ENCODE measurements around the gene ACTL7A.
"Not testable (repeated sequence)": the region's sequence is repeated elsewhere in the genome, so short reads cannot be mapped to it uniquely, and the experiment has no call there.

ACTL7A gene

GRCh38 chr9:108845507-108845906 lies 16.6 kb upstream of the ACTL7A start:
- Histone ChIP-seq H3K9me3 (ENCODE audit: control insufficient read depth, low read length) (no peaks in the 10 kb centered on the region), H3K36me3 (ENCODE audit: control insufficient read depth, insufficient read depth, low read length) (no peaks in the 10 kb centered on the region), H3K4me3 (ENCODE audit: insufficient read depth, low read depth, low read length, poor library complexity, severe bottlenecking) (no peak overlapping the region), H3K27me3 (replicated peaks; ENCODE audit: control insufficient read depth, insufficient read depth, low read length, poor library complexity, severe bottlenecking) (no peaks in the 10 kb centered on the region), H3K27ac (ENCODE audit: insufficient read depth, low read length, poor library complexity, severe bottlenecking) (no peak overlapping the region), H3K4me1 (ENCODE audit: control insufficient read depth, insufficient read depth, low read length, poor library complexity, severe bottlenecking) (no peaks in the 10 kb centered on the region)
- no peak for DNase-seq

GRCh38 chr9:108845947-108846346 lies 16.1 kb upstream of the ACTL7A start:
- Histone ChIP-seq H3K4me1 (ENCODE audit: control insufficient read depth, insufficient read depth, low read length, poor library complexity, severe bottlenecking) (no peaks in the 10 kb centered on the region), H3K36me3 (ENCODE audit: control insufficient read depth, insufficient read depth, low read length) (no peaks in the 10 kb centered on the region), H3K4me3 (ENCODE audit: insufficient read depth, low read depth, low read length, poor library complexity, severe bottlenecking) (no peak overlapping the region), H3K27me3 (replicated peaks; ENCODE audit: control insufficient read depth, insufficient read depth, low read length, poor library complexity, severe bottlenecking) (no peaks in the 10 kb centered on the region), H3K9me3 (ENCODE audit: control insufficient read depth, low read length) (no peaks in the 10 kb centered on the region), H3K27ac (ENCODE audit: insufficient read depth, low read length, poor library complexity, severe bottlenecking) (no peak overlapping the region)
- DNase-seq: no peak

- not testable (repeated sequence) for H3K9me3 ChIP-seq (ENCODE audit: control insufficient read depth, low read length); DNase-seq; H3K4me1 ChIP-seq (ENCODE audit: control insufficient read depth, insufficient read depth, low read length, poor library complexity, severe bottlenecking); H3K4me3 ChIP-seq (ENCODE audit: insufficient read depth, low read depth, low read length, poor library complexity, severe bottlenecking); H3K27ac ChIP-seq (ENCODE audit: insufficient read depth, low read length, poor library complexity, severe bottlenecking); H3K27me3 ChIP-seq (replicated peaks; ENCODE audit: control insufficient read depth, insufficient read depth, low read length, poor library complexity, severe bottlenecking); H3K36me3 ChIP-seq (ENCODE audit: control insufficient read depth, insufficient read depth, low read length)
Observed at GRCh38 chr9:108848296-108848695, 13.8 kb upstream of the ACTL7A start.

- no peak for DNase-seq
- no peaks in the 10 kb centered on the region for H3K9me3 ChIP-seq (ENCODE audit: control insufficient read depth, low read length)
- H3K27me3 ChIP-seq (replicated peaks; ENCODE audit: control insufficient read depth, insufficient read depth, low read length, poor library complexity, severe bottlenecking): no peaks in the 10 kb centered on the region
- no peaks in the 10 kb centered on the region for H3K36me3 ChIP-seq (ENCODE audit: control insufficient read depth, insufficient read depth, low read length)
- no peaks in the 10 kb centered on the region for H3K4me1 ChIP-seq (ENCODE audit: control insufficient read depth, insufficient read depth, low read length, poor library complexity, severe bottlenecking)
- H3K4me3 ChIP-seq (ENCODE audit: insufficient read depth, low read depth, low read length, poor library complexity, severe bottlenecking): no peak overlapping the region
- H3K27ac ChIP-seq (ENCODE audit: insufficient read depth, low read length, poor library complexity, severe bottlenecking): no peak overlapping the region
Observed at GRCh38 chr9:108850293-108850897, 11.7 kb upstream of the ACTL7A start.

GRCh38 chr9:108851138-108851537 lies 10.9 kb upstream of the ACTL7A start:
- DNase-seq: no peak
- no peaks in the 10 kb centered on the region for H3K27me3 ChIP-seq (replicated peaks; ENCODE audit: control insufficient read depth, insufficient read depth, low read length, poor library complexity, severe bottlenecking)
- no peak overlapping the region for H3K27ac ChIP-seq (ENCODE audit: insufficient read depth, low read length, poor library complexity, severe bottlenecking)
- H3K4me1 ChIP-seq (ENCODE audit: control insufficient read depth, insufficient read depth, low read length, poor library complexity, severe bottlenecking): no peaks in the 10 kb centered on the region
- no peaks in the 10 kb centered on the region for H3K36me3 ChIP-seq (ENCODE audit: control insufficient read depth, insufficient read depth, low read length)
- no peaks in the 10 kb centered on the region for H3K9me3 ChIP-seq (ENCODE audit: control insufficient read depth, low read length)
- H3K4me3 ChIP-seq (ENCODE audit: insufficient read depth, low read depth, low read length, poor library complexity, severe bottlenecking): no peak overlapping the region

GRCh38 chr9:108852079-108852478 lies 10.0 kb upstream of the ACTL7A start:
- Histone ChIP-seq H3K27me3 (replicated peaks; ENCODE audit: control insufficient read depth, insufficient read depth, low read length, poor library complexity, severe bottlenecking) (no peaks in the 10 kb centered on the region), H3K4me3 (ENCODE audit: insufficient read depth, low read depth, low read length, poor library complexity, severe bottlenecking) (no peak overlapping the region), H3K36me3 (ENCODE audit: control insufficient read depth, insufficient read depth, low read length) (no peaks in the 10 kb centered on the region), H3K4me1 (ENCODE audit: control insufficient read depth, insufficient read depth, low read length, poor library complexity, severe bottlenecking) (no peaks in the 10 kb centered on the region), H3K9me3 (ENCODE audit: control insufficient read depth, low read length) (no peaks in the 10 kb centered on the region), H3K27ac (ENCODE audit: insufficient read depth, low read length, poor library complexity, severe bottlenecking) (no peak overlapping the region)
- DNase-seq: no peak

- Histone ChIP-seq H3K9me3 (ENCODE audit: control insufficient read depth, low read length) (no peaks in the 10 kb centered on the region), H3K4me1 (ENCODE audit: control insufficient read depth, insufficient read depth, low read length, poor library complexity, severe bottlenecking) (no peaks in the 10 kb centered on the region), H3K27me3 (replicated peaks; ENCODE audit: control insufficient read depth, insufficient read depth, low read length, poor library complexity, severe bottlenecking) (no peaks in the 10 kb centered on the region), H3K4me3 (ENCODE audit: insufficient read depth, low read depth, low read length, poor library complexity, severe bottlenecking) (no peak overlapping the region), H3K36me3 (ENCODE audit: control insufficient read depth, insufficient read depth, low read length) (no peaks in the 10 kb centered on the region), H3K27ac (ENCODE audit: insufficient read depth, low read length, poor library complexity, severe bottlenecking) (no peak overlapping the region)
- DNase-seq: no peak
Observed at GRCh38 chr9:108854094-108854493, 8.0 kb upstream of the ACTL7A start.

GRCh38 chr9:108854641-108855528 lies 7.2 kb upstream of the ACTL7A start:
- H3K36me3 ChIP-seq (ENCODE audit: control insufficient read depth, insufficient read depth, low read length): no peaks in the 10 kb centered on the region
- H3K27me3 ChIP-seq (replicated peaks; ENCODE audit: control insufficient read depth, insufficient read depth, low read length, poor library complexity, severe bottlenecking): no peaks in the 10 kb centered on the region
- no peak overlapping the region for H3K27ac ChIP-seq (ENCODE audit: insufficient read depth, low read length, poor library complexity, severe bottlenecking)
- no peaks in the 10 kb centered on the region for H3K9me3 ChIP-seq (ENCODE audit: control insufficient read depth, low read length)
- DNase-seq: no peak
- H3K4me1 ChIP-seq (ENCODE audit: control insufficient read depth, insufficient read depth, low read length, poor library complexity, severe bottlenecking): no peaks in the 10 kb centered on the region
- H3K4me3 ChIP-seq (ENCODE audit: insufficient read depth, low read depth, low read length, poor library complexity, severe bottlenecking): no peak overlapping the region

- DNase-seq: no peak
- Histone ChIP-seq H3K27me3 (replicated peaks; ENCODE audit: control insufficient read depth, insufficient read depth, low read length, poor library complexity, severe bottlenecking) (no peaks in the 10 kb centered on the region), H3K4me1 (ENCODE audit: control insufficient read depth, insufficient read depth, low read length, poor library complexity, severe bottlenecking) (no peaks in the 10 kb centered on the region), H3K36me3 (ENCODE audit: control insufficient read depth, insufficient read depth, low read length) (no peaks in the 10 kb centered on the region), H3K27ac (ENCODE audit: insufficient read depth, low read length, poor library complexity, severe bottlenecking) (no peak overlapping the region), H3K4me3 (ENCODE audit: insufficient read depth, low read depth, low read length, poor library complexity, severe bottlenecking) (no peak overlapping the region), H3K9me3 (ENCODE audit: control insufficient read depth, low read length) (no peaks in the 10 kb centered on the region)
Observed at GRCh38 chr9:108855529-108855886, 6.6 kb upstream of the ACTL7A start.

- Histone ChIP-seq H3K4me1 (ENCODE audit: control insufficient read depth, insufficient read depth, low read length, poor library complexity, severe bottlenecking) (no peaks in the 10 kb centered on the region), H3K36me3 (ENCODE audit: control insufficient read depth, insufficient read depth, low read length) (no peaks in the 10 kb centered on the region), H3K9me3 (ENCODE audit: control insufficient read depth, low read length) (no peaks in the 10 kb centered on the region), H3K27ac (ENCODE audit: insufficient read depth, low read length, poor library complexity, severe bottlenecking) (no peak within 1 kb of the TSS), H3K27me3 (replicated peaks; ENCODE audit: control insufficient read depth, insufficient read depth, low read length, poor library complexity, severe bottlenecking) (no peaks in the 10 kb centered on the region), H3K4me3 (ENCODE audit: insufficient read depth, low read depth, low read length, poor library complexity, severe bottlenecking) (no peak within 1 kb of the TSS)
- no peak for DNase-seq
Observed at GRCh38 chr9:108855888-108856287, 6.2 kb upstream of the ACTL7A start, which contains the start of gene ACTL7B. Gene ACTL7B (minus strand): TSS chr9:108855986. CDS start chr9:108855930, 56 bp downstream.

Data from effector memory CD4-positive, alpha-beta T cell (primary cell).